Activated CD4-positive, alpha-beta T cell treated with anti-CD3 and anti-CD28 coated beads for 24 hours (primary cell): ENCODE data around the gene FDPS.
A peak's percentile ranks its signal among the peaks of the same experiment; 100 is the strongest.
"Not testable (repeated sequence)": the region's sequence is repeated elsewhere in the genome, so short reads cannot be mapped to it uniquely, and the experiment has no call there.

Experiments used
- DNase-seq, 2 donors: peaks; one replicate each; pipeline ENCODE4 v3.0.0-alpha.2; 2020; ENCODE audit warnings: low read depth in 2 of 2

FDPS gene

DNA sequence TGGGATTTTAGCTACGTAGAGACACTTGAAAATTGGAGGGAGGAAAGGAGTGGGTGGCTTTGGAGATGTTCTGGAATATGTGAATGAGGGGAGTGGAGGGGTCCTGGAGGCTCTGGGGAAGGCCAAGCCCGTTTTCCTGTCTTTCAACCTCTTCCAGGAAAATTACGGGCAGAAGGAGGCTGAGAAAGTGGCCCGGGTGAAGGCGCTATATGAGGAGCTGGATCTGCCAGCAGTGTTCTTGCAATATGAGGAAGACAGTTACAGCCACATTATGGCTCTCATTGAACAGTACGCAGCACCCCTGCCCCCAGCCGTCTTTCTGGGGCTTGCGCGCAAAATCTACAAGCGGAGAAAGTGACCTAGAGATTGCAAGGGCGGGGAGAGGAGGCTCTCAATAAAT lies 11.6 kb downstream of the FDPS start:
- no peak for DNase-seq

DNA sequence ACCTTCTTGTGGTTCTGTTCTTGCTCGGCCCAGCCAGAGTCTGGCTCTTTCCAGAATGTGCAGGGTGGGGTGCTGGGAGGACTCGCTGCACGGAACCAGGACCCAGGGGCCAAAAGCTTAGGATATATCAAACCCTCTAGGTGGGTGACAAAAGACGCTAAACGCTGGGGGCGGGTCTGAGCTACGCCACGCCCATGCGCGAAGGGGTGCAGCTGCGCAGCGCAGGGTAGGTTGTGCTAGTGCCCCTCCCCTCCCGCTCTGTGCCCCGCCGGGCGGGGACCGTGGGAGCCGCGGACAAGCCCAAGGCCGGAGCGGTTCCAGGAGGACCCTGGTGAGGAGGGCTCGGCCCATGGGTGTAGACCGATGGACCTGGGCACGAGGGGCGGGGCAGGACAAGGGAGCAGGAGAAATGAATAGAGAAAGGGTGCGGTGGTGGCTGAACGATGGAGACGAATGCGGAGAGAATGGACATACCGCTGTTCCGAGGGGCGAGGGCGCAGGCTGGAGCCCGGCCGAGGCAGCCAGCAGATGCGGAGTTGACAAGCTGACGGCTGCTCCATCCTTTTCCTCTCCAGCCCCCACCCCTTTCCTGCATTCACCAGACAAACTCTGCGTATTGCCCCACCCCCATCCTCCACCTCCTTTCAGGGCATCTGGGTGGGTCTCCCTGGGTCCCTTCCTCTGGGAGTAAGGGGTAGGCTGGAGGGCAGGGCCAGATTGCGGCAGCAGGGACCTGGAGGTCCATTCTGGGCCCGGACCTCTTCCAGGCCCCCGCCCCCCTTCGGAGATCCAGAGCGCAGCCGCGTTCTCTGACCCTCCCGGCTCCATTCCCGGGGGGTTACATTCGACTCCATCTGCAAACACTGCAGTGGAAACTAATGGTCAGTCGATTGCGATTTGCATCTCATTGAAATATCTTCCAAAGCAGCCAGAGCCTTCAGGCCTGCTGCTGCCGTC lies 12.3 kb downstream of the FDPS start, which contains the start of gene RUSC1:
Gene RUSC1 (plus strand): TSS at position 234 of the 957 bp plus-strand sequence. CDS start 880 bp downstream, outside the sequence.
- DNase-seq, result peak; percentile 62

DNA sequence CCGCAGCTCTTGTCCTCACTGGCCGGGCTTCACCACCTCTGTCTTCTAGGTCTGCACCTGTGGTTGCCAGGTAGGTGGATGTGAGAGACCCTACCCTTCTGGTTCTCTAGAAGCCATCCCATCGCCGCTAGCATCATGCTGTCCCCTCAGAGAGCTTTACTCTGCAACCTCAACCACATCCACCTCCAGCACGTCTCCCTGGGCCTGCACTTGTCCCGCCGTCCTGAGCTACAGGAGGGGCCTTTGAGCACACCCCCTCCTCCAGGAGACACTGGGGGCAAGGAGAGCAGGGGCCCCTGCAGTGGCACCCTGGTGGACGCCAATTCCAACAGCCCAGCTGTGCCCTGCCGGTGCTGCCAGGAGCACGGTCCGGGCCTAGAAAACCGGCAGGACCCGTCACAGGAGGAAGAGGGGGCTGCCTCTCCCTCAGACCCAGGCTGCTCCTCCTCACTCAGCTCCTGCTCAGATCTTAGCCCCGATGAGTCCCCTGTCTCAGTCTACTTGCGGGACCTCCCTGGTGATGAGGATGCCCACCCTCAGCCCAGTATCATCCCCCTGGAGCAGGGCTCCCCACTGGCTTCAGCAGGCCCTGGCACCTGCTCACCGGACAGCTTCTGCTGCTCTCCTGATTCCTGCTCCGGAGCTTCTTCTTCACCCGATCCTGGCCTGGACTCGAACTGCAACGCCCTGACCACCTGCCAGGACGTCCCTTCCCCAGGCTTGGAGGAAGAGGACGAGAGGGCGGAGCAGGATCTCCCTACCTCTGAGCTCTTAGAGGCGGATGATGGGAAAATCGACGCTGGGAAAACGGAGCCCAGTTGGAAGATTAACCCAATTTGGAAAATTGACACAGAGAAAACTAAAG lies 13.2 kb downstream of the FDPS start:
- no peak for DNase-seq

DNA sequence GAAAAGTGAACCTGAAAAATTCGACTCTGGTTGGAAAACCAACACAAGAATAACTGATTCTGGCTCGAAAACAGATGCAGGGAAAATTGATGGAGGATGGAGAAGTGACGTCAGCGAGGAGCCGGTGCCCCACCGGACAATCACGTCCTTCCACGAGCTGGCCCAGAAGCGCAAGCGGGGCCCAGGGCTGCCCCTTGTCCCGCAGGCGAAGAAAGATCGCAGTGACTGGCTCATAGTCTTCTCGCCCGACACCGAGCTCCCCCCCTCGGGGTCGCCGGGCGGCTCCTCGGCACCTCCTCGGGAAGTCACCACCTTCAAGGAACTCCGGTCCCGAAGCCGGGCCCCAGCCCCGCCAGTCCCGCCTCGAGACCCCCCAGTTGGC lies 13.9 kb downstream of the FDPS start:
- no peak for DNase-seq

DNA sequence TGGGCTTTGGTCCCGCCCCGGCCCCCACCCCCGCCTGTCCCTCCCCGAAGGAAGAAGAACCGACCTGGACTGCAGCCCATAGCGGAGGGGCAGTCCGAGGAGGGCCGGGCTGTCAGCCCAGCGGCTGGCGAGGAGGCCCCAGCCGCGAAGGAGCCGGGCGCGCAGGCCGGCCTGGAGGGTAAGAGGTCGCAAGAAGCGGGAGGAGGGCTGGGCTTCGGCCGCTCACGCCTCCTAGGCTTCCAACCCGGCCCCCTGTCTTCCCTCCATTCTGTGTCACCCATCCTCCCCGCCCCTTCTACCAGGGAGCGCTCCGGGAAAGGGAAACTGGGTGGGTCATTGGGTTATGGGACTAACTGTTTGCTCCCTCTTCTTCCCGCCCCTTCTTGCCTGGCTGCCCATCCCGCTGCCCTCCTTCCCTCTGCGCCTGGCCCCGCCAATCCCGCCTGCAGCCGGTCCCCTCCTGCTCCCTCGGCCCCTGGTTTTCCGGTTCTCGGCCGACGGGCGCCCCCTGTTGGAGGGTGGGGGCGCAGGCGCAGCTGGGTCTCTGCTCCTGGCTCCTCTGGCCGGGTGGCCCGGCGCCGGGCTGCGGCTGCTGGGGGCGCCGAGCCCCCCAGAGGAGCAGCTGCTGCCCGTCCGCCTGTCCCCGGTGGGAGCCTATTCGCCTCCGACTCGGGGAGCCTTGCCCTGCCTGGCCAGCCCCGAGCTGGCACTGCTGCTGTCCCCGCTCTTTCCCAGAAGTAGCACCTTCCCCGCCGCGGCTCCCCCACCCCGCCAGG lies 14.5 kb downstream of the FDPS start:
- peak; percentile 85 to 88 for DNase-seq

DNA sequence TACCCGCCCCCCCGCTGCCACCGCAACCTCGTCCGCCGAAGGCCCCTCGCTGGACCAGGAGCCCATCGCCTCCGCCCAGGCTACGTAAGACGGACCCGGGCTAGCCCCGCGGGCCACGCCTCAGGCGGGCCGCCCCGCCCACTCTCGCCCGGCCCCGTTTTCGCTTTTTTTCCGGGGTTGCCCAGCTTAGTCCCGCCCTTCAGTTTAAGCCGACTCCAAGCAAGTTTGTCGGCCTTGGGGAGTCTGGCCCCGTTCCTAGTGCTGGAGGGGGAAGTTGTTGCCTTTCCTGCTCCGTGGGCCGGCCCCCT lies 15.0 kb downstream of the FDPS start:
- peak; percentile 62 to 77 for DNase-seq

DNA sequence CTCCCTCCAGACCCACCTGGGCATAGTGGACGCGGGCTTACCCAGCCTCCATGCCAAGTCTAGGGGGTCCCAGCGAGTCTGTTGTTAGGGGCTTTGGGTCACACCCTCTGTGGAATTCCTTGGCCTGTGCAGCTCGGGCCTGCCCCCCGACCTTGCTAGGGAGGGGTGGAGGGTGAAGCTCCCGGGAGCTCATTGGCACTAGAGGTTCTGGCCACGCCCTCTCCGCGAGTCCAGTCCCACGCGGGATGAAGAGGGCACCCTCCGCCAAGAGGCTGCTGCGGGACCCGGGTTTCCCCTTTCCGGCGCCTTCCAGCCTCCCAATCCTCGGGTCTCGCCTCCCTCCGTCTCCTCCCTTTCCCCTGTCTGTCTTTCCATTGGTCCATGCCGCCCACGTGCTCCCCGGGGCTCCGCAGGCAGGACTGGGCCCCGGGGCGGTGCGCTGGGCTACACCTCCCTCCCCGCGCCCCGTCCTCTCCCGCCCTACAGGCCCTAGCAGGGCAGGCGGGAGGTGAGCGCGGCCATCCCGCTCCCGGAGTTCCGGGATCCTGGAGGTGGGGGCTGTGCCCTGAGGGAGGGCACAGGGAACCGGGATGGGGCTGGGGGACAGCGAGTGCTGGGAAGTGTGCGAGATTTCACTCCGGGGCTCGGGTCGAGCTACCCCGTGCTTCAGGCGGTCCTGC lies 15.5 kb downstream of the FDPS start:
- DNase-seq, result peak; percentile 82 to 95

DNA sequence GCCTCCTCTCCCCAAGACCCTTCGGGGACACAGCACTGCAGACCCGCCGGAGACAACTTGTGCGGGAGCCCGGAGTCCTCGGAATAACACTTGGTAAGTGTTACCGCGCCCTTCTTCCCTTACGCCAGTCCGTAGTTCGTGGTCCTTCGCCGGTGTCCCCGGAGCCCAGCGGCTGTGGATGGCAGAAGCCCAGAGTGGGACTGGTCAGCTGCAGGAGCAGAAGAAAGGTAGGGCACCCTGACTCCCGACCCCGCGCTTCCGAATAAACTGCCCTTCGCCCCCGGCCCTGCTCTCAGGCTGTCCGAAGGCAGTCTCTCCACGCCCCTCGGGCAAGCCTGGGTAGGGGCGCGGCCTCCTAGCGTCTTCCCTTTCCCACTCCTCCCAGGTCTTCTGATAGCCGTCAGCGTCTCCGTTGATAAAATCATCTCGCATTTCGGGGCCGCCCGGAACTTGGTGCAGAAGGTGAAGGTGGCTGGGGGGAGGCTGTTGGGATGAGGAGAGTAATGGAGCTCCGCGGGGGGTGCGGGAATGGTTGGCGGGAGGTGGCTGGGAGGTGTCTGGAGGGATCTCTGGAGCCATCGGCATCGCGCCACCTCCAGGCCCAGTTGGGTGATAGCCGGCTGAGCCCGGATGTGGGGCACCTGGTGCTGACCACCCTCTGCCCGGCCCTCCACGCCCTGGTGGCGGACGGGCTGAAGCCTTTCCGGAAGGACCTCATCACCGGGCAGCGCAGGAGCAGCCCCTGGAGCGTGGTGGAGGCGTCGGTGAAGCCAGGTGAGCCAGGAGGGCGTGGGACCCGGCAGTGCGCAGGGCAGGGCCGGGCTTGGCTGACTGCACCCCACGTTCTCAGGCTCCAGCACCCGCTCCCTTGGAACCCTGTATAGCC lies 16.3 kb downstream of the FDPS start:
- DNase-seq, result no peak

DNA sequence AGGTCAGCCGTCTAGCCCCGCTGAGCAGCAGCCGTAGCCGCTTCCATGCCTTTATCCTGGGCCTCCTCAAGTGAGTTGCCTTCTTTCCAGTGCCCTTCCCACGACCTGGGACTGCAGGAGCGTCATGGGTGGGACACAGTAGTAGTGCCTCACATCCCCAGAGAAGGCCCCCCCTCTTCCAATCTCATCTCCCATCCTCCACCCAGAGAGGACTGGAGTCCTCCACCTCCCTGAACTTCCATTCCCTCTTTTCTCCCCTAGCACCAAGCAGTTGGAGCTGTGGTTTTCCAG lies 16.9 kb downstream of the FDPS start:
- DNase-seq, result no peak

DNA sequence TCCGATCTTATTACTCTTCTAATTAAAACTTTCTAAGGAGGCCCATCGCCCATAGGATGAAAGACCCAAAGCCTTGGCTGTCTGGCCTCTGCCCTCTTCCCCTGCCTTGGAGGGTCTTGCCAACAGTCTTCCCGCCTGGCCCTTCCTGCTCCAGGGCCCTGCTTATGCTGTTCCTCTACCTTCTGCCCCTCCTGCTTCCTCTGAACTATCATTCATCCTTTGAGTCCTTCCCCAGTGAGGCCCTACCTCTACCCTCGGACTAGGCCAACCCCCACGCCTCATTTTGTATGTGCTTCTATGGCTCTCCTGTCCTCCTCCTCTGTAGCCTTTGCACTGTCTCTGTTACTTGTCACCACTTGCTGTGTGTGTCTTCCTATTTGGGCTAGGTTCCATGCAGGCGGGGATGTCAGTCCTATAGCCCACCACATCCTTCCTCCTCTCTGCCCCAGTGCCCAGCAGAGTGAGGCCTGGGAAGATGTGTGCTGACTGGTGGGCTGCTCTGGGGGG lies 17.4 kb downstream of the FDPS start:
- DNase-seq, result no peak

DNA sequence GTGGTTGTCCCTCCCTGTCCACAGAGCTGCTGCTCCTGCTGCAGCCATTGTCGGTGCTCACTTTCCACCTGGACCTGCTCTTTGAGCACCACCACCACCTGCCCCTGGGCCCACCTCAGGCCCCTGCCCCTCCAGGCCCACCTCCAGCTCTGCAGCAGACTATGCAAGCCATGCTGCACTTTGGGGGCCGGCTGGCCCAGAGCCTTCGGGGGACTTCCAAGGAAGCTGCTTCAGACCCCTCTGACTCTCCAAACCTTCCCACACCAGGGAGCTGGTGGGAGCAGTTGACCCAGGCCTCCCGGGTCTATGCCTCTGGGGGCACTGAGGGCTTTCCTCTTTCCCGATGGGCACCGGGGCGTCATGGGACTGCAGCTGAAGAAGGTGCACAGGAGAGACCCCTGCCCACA lies 18.0 kb downstream of the FDPS start:
- DNase-seq, result no peak

DNA sequence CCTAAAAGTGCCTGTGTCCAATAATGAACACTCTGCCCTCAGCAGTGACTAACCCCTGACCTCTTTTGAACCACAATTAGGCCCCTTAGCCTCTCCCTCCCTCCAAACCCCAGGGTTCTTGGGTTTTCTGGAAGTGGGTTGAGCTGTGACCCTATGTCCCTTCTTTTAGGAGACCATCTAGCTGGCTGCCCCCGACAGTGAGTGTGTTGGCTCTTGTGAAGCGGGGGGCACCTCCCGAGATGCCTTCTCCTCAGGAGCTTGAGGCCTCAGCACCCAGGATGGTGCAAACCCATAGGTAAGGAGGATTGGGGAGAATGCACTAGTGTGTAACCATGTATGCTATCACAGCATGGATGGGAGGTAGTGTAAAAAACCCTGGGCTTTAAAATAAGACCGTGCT lies 19.3 kb downstream of the FDPS start:
- DNase-seq, result no peak

DNA sequence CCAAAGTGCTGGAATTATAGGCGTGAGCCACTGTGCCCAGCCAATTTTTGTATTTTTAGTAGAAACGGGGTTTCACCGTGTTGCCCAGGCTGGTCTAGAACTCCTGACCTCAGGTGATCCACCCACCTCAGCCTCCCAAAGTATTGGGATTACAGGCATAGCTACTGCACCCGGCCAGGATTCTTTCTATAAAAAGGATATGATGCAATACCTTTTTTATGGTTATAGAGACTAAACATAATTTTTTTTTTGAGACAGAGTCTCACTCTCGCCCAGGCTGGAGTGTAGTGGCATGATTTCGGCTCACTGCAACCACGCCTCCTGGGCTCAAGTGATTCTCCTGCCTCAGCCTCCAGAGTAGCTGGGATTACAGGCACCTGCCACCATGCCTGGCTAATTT lies 20.2 kb downstream of the FDPS start:
- DNase-seq, result not testable (repeated sequence)

DNA sequence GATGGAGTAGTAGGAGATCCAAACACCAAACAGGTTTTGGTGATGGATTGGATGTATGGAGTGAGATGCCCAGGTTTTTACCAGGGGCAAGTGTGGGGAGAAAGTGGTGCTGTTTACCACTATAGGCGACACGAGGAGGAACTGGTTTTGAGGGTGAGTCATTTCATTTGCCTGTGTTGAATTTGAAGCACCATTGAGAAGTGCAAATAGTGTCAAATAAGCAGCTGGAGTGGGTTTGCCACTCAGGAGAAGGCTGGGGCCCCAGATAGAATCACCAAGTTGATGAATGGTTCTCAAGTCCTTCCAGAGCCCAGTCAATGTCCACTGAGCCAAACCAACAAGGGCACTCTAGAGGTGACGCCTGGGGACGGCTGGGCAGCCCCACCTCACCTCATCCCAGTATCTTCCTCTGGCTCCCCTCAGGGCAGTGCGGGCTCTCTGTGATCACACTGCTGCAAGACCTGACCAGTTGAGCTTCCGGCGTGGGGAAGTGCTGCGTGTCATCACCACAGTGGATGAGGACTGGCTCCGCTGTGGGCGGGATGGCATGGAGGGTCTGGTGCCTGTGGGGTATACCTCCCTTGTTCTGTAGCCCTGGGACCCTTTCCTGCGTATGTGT lies 21.4 kb downstream of the FDPS start:
- no peak for DNase-seq

DNA sequence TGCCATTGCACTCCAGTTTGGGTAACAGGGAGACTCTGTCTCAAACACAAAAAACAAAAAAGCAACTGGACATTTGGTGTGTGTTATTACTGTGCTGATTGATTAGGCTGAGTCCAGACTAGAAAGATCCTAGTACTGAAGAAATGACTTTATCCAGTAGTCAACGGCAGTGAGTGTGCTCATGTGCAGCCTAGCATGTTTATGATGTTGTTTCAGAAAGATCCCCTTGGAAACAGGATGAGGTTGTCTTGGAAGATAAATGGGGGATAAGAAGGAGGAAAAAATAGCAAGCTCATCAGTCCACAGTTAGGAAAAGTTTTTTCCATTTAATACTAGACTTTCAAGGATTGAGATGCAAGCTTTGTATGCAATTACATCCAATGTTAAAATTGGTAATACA lies 26.3 kb downstream of the FDPS start:
- DNase-seq, result no peak

DNA sequence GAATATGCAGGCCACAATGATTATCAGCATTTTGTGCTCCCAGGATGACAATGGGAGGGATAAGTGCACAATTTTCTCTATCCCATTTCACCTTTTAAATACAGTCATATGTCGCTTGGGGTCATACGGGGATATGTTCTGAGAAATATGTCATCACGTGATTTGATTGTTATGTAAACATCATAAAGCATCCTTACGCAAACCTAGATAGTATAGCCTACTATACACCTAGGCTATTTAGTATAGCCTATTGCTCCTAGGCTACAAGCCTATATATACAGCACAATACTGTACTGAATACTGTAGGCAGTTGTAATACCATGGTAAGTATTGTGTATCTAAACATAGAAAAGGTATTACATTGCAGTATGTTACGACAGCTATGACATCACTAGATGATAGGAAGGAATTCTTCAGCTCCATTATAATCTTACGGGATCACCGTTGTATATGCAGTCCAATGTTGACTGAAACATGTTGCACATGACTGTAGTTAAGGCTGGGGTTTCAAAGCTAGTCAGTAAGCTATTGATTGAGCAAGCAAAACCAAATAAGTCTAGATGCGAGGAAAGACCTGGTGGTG lies 30.9 kb downstream of the FDPS start:
- no peak for DNase-seq

DNA sequence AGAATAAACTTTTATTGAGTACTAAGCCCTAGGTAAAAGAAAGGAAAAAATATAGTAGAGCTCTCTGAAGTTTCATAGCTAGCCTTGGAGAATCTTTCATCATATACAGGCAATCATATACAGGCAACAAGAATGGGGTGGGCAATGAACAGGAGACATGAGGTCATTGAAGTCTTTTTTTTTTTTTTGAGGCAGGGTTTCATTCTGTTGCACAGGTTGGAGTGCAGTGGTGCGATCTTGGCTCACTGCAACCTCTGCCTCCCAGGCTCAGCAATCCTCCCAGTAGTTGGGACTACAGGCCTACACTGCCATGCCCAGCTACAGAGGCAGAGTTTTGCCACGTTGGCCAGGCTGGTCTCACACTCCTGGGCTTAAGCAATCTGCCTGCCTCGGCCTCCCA lies 34.2 kb downstream of the FDPS start:
- no peak for DNase-seq

DNA sequence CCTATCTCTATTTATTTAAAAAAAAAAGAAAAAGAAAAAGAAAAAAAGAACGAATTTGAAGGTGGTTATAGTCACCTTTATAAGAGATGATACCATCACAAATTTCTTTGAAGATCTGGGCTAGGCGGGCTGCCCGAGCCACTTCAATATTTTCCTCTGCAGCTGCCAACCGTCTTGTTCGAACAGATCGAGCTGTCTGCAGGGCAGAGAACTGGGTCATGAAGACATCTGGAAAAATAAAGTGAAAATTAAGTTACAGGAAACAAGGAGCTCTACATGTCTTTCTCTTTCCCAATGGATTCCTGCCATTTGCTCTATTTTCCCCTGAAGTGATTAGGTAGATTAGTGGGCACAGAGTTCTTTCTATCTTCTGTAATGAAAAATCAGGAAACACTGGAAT lies 44.0 kb downstream of the FDPS start:
- DNase-seq, result no peak

DNA sequence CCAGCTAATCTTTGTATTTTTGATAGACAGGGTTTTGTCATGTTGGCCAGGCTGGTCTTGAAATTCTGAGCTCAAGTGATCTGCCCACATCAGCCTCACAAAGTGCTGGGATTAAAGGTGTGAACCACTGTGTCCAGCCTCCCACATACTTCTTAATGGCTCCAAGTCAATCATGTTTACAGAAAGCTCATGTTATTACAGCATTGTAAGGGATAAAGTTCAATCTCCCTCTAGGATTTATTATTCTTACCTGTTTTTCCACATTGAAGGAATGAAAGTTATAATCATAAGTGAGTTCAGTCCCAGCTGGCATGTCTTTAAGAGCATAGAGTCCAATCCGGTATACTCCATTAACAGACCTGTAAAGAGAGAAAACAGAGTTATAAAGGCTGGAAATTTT lies 51.4 kb downstream of the FDPS start:
- no peak for DNase-seq
